Esophagus mucosa (tissue), 1 donor: Measurements from ENCODE around the gene CCDC167. TPM values are rescaled to one million over a fixed set of nuclear protein-coding genes. Genes with fewer than 3 reads are reported as not detected.

ENCODE experiments used
- ATAC-seq: fragments of 200-7000 bp; cut with Tn5 transposase; one replicate; pipeline ENCODE4 v1.9.1; 2020
- total RNA-seq: library from RNA; stranded (reverse); gene quantifications from one replicate; pipeline ENCODE4 v1.2.4, GENCODE V29; 2023
- donor health status: DM: yes; HTN: yes; CAD: no.

The CCDC167 gene
- total RNA-seq, 1 donor from 2014 or later = 24.5 TPM

DNA sequence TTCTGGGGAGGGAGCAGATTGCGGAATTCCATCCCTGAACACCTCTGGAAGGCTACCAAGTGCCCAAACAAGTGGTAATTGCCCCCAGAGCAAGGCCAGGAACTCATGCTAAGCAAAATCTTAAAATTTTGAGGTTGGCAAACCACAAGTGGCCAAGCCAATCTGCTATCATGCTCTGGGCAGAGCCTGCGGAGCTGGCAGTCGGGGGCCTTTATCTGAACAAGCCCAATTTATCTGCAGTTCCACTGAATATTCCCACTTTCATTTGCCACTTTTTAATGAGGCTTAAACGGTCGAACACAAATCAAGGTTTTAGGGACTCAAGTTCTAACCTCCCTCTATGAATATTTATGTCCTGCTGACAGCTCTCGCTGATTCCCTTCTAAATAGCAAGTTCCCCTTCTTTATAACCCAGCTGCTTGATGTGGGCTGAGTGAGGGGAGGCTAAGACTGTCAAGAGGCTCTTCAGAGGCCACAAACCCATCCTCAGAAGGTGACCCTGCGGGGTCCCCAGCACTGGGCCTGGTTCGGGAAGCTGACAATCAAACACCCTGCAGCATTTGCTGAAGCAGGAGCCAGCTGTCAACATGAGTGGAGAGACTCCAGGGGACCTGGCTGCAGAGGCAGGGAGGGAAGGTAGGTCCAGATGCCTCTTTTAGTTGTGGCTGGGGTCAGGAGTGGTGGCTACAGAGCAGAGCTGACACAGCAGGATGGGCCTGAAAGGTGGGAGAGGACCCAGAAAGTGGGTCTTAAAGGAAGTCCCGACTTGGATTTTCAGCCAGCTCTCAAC, 11.9 kb downstream of the CCDC167 start:
- ATAC-seq = no peak

DNA sequence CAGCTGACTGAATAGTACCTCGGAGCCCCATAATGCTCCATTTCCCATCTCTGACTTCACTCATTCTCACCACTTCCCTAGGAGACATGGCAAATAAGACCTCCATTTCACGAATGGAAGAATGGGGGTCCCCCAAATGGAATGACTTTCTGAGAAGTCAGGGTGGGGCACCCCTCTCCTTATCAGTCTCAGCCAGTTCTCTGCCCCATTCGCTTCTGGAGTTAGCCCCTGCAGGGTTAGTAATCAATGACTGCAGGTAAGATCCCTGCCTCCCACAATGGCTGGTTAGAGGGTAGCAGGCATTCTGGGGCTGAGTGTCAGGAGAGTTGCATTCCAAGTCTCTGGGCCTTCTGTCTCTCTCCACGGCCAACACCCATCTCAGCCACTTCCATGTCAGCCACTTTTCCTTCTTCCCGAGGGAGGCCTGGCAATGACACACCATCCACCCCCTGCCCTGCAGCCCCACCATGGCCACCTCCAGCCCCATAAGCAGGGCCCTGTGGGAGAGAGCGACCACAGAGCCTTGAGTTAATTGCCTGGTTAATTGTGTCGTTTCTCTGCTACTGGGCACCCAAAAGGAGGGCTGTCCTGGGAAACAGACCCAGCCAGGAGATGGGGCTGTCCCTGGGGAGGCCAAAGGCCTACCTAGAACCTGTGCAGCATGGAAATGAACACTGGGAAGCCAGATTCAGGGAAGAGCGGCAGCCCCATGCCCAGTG, 13.4 kb downstream of the CCDC167 start:
- ATAC-seq = no peak

DNA sequence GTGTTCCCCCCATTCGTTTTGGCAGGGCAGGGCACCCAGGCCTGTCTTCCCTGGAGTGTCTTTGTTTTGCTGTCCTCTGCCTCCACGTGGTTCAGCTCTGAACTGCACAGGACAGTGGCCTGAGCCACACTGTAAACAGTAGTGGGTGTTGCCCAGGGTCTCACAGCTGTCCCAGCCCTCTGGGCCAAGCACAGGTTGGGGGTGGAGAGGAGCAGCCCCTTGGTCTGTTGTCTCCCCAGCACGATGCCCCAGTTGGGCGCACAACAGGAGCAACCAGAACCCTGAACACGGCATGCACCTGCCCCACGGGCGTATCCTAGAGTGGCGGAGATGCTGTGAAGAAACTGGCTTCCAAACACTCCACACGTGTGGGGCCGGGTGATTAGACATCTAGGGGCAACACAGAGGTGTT, 14.4 kb downstream of the CCDC167 start:
- no peak for ATAC-seq

DNA sequence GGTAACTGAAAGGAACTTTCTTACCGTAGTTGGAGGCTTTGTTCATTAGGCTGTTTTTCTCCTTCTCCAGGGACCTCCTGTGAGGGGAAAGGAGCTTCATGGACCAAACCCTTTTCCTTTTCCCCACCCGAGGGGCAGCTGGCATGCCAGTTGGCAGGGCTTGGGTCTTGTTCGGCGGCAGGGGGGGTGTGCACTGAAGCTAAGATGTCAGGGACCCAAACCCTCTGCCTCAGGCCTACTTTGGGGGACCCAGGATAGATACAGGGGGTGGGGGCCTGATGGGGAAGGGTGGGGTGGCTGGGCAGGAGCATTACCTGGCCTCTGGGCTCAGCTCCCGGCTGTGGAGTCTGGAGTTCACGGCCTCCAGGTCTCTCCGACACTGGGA, 14.9 kb downstream of the CCDC167 start:
- no peak for ATAC-seq

DNA sequence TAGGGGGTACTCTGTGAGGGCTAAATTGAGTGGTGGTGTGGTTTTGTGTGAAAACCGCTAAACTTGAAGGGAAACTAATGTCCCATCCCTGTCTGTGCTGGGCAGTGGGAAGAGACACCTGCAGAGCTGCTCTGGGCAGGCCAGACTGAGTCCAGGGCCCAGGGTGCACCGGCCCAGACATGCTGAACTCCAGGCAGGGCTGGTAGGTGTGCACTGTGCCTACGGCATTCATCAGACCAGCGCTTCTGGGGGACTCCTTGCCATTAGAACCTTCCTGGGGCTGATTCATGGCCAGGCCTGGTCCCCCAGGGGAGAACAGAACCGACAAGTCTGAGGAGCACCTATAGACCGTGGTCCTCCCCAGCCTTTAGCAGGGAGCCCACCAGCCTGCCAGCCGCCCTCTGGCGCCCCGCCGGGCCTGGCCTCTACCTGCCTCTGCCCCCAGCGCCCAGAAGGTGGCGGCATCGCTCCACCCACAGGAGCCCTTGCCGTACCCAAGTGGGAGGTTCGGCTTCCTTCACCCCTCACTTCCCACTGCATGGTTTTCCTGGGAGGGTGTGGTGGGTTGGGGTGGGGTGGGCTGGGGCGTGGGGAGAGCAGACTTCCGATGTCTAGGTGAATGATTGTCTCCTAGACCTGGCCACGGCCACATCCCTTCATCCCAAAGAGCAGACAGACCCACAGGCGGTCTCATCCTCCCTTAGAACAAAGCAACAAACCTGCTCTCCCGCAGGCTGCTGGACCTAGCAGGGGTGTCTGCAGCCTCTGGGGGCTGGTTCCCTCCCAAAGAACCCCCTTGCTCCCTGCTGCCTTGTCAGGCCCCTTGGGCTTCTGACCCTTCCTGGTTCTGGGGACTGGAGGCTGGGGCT, 15.5 kb downstream of the CCDC167 start:
- ATAC-seq = peak; percentile 82

DNA sequence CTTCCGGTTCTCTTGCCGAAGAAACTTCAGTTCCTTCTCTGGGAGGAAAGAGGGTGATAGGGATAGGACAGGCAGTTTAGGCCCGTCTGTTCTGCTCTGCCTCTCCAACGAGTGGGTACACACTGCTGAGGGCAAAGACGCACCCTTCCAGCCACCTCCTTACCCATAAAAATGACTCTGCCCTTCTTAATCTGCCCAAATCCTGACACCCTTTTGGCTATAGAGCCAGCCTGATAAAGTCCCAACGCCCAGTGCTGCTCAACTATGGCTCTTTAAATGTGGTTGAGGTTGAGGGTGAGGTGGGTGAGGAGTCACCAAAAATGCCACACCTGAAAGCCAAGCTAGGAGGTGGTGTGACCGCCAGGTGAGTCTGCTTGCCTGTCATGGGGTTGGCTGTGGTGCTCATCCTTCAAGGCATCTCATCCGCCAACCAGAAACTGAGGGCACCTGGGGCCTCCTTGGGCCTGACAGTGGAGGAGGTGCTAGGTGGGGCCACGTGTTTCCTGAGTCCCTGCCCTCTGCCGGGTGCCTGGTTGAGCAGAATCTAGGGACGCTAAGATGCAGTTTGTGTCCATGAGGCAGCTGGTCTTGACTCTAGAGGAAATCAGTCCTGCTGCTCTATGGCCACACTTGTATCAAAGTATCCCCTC, 16.3 kb downstream of the CCDC167 start:
- ATAC-seq = peak; percentile 32

DNA sequence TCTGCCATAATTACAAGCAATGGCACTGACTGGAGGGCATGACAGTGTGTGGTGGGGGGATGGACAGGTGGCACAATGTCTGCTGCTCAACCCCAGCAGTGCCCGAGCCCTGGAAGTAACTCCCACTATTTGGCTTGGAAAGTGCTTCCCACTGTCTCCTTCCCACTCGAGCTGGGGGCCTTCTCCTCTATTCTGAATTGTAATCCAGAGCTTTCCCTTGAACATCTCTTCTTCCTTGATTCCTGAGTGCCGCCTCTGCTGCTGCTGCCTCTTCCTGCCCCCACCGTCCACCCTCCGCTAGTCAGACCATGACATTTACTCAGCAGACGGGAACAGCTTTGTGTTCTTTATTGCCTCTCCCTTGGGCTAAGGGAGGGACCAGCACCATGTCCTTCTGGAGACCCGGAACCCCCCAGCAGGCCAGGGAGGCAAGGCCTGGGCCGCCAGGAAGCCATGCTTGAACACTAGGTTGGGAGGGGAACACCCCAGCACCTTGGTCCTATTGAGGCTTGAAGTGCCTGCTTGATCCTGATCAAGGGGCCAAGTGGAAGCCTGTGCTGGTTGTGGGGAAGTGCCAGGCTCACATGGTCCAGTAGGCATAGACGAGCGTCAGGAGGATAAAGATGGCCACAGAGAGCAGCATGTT, 17.0 kb downstream of the CCDC167 start:
- ATAC-seq = no peak

DNA sequence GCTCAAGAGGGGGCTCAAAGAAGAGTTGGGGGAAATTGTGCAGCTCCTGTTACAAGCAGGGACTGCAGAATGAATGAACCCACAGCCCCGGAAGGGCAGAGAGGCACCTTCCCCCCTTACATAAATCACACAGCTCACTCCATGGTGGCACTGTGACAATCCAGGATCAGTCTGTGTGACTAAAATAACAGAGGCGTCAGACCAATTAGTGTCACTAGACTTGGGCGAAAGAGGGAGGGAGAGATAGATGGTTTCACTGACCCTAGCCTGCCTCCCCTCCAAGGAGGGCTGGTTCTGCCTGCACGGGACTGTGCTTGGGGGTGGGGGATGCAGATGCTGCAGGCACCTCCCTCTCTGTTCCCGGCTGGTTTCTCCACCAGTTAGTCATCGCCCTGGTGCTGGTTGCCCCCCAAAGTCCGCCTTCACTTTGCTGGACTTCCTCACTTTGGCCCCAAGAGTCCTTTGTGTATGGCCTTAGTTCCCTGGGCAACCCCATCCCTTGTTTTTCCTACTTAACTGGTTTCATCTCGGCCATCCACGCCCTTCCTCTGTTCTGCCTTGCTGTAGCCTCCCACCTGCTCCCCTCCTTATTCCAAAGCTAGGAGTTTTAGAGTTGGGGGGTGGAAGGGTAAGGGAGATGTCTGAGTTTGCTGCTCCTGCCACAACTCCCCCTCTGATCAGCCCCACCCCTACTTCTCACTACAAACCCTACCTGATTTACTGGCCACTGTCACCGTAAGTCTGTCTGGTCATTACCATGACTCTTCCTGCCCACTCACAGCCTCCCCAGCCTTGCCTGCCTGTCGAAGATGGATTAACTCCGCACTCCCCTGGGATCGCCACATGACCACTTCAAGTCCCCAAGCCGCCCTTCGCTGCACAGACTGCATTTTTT, 17.7 kb downstream of the CCDC167 start:
- no peak for ATAC-seq

DNA sequence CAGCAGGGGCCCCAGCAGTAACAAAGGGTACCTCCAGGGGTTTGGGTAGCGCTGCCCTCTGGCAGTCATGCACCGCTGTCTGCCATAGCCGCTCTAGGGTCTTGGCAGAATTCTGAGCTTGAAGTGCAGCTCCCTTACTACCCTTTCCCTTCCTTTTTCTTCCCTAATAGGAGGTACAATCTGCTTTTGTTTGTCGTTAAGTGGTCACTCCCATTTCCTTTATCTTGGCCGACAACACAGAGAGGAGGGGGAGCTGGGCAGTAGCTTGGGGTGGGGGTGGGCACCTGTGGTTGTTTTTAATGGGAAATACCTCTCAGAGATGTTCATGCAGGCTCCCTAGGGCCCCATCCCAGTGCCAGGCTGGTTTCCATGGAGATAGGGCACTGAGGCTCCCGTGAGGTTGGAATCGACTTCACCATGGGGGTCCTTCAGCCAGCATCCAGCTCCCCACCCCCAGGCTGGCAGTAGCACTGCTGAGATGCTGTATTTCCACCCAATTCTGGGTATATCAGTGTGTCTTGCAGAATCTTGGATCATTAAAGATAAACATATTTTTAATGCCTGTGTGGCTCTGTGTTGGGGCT, 18.6 kb downstream of the CCDC167 start:
- no peak for ATAC-seq

DNA sequence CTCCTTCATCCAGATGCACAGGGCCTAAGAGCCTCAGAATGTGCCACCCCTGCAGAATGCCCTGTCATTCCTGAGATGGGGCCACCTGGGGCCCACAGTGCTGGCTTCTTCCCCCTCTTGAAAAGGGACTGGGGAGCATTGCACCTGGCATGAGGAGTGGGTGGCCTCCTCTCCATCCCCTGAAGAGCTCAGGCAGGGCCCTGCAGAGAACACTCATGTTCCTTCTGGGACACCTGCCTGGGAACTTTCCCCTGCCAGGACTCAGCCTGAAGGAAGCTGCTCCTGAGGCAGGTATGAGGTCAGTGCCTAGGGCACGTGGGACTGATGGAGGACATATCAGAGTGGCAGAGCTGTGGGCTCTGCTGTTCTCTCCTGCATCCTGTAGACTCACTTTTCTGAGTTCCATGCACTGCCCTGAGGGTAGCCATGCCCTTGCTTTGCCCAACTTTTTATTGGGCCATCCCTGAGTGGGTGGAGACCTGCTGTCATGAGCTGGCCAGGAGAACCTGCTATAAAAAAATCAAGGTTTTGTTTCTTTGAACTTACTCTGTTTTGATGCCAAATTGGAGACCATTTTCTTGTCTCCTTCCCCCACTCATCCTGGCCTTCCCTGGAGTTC, 19.5 kb downstream of the CCDC167 start:
- ATAC-seq = no peak

DNA sequence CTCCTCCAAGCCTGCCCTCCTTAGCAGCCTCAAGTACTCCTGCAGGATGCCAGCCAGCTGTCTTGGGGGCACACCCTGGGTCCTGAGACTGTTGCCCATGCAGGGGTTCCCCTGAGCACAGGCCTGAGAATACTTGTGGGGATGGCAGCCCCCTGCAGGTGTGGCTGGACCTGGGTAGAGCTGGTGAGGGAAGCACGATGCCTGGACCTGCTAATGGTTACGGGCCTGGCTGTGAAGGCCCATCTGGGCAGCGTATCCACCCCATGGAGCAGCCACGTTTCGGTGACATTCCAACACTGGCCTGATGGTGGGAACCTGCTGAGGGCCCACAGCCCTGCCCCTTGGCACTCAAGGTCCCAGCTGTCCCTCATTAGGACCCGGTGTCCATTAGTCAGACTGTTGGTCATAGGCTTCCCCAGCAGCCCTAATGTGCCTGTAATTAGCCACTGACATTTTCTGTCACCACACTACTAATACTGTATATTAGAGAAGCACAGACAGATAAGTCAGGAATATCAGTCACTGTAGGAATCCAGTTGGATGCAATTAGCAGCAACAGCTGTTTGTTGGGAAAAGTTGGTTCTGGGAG, 20.3 kb downstream of the CCDC167 start:
- no peak for ATAC-seq

DNA sequence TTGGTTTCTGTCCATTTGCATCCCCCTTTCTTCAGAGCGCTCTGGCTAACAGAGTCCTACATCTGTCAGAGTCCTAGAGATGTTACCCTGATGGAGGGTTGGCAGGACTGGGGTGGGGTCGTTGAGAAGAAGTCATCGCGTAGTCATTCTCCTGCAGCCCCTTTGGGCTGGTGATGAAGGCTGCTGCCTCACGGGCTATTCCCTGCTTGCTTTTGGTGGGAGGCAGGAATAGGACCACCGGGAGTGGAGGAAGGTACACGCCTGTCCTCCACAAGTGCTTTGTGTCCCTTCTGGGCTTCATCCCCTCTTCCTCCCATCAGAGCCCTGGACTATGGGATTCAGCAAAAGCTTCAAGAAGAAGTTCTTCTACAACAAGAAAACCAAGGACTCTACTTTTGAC, 20.9 kb downstream of the CCDC167 start:
- ATAC-seq = no peak

DNA sequence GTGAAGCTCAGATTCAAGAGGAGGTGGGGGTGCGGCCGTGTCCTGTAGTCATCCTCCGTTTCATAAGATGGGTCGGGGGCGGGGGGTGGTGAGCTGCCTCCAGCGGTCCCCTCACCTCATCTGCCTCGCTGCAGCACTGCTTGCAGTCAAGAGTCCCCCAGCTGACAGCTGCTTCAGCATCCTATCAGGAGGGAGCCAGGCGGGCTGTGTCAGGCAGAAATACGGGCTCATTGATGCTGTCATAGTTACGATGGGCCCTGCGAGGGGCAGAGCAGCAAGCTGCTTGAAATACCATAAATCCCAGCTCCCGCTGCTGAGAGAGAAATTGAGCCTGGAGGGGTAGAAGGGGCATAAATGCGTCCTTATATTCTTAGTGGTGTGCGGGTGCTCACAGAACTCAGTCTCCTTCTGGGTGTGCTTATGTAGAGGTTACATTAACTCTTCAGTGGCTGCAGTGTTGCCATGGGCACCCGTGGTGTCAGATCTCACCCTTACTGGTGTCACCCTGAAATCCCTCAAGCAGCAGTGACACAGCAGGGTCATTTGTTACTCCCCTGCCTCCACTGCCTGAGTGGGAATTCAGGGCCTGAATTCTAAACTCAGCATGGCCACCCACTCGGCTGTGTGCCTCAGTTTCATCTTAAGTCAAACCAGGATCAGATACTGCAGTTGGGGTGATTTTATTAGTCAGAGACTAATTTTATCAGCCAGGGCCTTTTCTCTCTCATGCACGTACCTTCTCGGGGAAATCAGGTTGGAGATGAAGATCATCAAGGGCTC, 21.8 kb downstream of the CCDC167 start:
- ATAC-seq = no peak

DNA sequence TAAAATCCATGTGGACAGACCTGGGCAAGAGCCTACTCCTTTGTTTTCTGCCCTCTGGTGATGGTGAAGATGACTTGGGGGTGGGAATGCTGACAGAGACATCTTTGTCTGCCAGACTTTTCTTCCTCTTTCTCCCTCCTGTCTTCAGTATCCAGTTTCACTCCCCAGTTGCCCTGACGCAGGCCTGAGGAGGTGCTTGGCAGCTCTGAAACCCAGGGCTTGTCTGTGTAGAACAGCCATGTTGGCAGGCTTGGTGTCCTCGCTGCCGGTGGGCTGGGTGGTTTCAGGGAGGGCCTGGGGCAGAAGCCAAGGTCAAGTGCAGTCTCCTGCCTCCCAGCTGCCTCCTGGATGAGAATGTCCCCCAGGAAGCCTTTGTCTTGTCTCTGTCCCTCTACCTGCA, 22.5 kb downstream of the CCDC167 start:
- no peak for ATAC-seq

DNA sequence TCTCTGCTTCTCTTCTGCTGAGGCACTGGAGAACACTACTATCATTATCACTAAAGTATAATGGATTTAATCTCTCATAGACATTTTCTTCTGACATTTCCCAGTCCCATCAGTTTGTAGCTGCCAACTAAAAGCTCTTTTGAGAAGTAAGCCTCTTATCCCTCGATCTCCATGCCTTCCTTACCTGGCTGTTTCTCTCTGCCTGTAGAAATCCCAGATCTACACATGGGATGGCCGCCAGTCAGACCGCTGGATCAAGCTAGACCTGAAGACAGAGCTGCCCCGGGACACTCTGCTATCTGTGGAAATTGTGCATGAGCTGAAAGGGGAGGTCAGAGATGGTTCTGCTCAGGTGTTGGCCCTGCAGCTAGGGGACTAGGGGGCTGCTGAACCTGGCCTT, 25.4 kb downstream of the CCDC167 start:
- no peak for ATAC-seq

DNA sequence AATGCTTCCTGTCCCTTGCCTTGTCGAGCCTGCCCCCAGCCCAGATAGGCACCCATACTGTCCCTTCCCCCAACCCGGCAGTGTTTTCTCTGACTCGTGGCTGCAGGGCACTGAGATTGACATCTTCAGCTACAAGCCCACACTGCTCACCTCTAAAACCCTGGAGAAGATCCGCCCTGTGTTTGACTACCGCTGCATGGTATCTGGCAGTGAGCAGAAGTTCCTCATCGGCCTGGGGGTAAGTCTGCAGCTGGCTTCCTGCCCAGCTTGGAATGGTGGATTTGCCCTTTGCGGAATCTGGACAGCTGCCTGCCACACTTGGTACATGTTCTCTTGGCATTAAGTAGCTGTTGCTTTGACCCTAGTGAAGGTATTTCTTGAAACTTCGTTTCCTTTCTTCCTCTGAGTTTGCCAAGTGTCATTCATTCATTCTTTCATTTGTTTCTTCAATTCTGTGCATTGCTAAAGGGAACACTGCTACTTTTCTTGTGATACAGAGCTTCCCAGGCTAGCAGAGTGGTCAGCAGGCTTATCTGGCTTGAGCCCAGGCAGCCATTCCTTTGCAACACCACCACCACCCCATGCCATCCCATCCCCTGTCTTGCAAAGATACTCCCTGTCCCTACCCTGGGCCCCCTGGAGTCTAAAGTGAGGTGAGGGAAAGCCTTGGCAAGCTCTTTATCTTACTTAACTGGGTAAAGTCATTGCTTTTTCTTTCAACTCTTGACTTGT, 26.2 kb downstream of the CCDC167 start:
- ATAC-seq = peak; percentile 77

DNA sequence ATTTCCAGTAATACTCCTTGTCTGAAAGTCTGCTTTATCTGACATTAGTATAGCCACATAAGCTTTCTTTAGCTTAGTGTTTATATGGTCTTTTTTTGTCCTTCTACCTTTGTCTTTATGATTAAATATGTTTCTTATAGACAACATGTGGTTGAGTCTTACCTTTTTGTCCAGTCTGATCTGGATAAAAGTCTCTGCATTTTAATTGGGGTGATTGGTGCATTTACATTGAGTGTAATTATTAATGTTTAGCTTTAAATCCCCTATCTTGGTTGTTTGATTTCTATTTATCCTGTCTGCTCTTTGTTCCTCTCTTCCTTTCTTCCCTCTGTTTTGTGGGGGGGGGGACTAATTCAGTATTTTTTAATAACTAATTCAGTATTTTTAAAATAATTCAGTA, 32.0 kb downstream of the CCDC167 start:
- ATAC-seq = no peak

DNA sequence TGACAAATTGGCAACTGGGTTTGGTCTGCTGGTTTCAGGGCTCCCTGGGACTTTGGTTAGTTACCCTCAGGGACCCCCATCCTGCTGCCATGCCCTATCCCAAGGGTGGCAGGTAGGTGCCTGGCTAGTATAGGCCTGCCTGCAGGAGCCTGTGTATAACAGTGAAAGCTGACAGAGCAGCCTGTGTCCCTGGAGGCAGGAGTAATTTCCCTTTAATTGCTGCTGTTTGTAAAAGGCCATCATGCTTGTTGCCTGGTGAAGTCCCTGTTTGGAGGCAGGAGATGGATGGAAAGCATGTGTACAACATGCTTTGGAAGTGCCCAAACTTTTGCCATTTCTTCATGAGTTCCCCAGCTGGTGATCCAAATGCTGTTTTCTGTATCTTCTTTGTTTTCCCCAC, 36.6 kb downstream of the CCDC167 start:
- no peak for ATAC-seq
